Ureter (tissue), 1 donor: ENCODE results near the gene USP21. TPM values are rescaled to one million over a fixed set of nuclear protein-coding genes. Genes with fewer than 3 reads are reported as not detected.
"Not testable (repeated sequence)": the region's sequence is repeated elsewhere in the genome, so short reads cannot be mapped to it uniquely, and the experiment has no call there.

Experiments used
- DNase-seq: peaks from one replicate; pipeline ENCODE4 v3.0.0-alpha.2; 2020; ENCODE audit warnings: low spot score
- total RNA-seq: library from RNA; stranded (reverse); gene quantifications from one replicate; pipeline ENCODE4 v1.2.4, GENCODE V29; 2023
- donor health status: DM: yes; HTN: yes; CAD: no.

Gene USP21
- 29.1 TPM for total RNA-seq

- DNase-seq = peak; percentile 95
Observed at GRCh38 chr1:161159087-161159912, at the start of gene USP21. Gene USP21 (plus strand): TSS chr1:161159500. CDS start chr1:161160641, 1,141 bp downstream.

GRCh38 chr1:161111117-161111516 lies 48.2 kb upstream of the USP21 start:
- DNase-seq = no peak

DNA sequence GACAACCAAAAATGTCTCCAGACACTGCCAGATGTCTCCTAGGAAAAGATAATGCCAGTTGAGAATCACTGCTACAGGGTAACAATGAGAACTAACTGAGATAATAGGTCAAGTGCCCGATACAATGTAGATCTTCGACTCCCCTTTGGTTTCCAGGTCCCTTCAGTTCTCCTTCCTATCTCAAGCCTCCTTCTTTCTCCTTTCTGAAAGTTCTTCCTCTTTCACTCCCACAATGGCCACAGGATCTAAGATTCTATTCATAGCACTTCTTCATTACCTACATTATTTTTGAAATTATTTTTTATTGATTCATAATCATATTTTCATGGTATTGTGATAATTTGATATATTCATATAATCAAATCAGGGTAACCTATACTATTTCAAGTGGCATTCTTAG lies 47.8 kb upstream of the USP21 start:
- no peak for DNase-seq

GRCh38 chr1:161113915-161114314 lies 45.4 kb upstream of the USP21 start:
- DNase-seq = no peak

GRCh38 chr1:161114556-161114955 lies 44.7 kb upstream of the USP21 start:
- DNase-seq = no peak

GRCh38 chr1:161115132-161115711 lies 44.1 kb upstream of the USP21 start:
- DNase-seq = no peak

DNA sequence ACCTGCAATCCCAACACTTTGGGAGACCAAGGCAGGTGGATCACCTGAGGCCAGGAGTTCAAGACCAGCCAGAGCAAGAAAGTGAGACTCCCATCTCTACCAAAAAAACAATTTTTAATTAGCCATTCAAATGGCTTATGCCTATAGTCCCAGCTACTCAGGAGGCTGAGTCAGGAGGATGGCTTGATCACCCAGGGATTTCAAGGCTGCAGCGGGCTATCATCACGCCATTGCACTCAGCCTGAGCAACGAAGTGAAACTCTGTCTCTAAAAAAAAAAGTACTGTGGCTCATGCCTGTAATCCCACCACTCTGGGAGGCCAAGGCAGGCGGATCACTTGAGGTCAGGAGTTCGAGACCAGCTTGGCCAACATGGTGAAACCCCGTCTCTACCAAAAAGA lies 43.3 kb upstream of the USP21 start:
- DNase-seq = not testable (repeated sequence)

DNA sequence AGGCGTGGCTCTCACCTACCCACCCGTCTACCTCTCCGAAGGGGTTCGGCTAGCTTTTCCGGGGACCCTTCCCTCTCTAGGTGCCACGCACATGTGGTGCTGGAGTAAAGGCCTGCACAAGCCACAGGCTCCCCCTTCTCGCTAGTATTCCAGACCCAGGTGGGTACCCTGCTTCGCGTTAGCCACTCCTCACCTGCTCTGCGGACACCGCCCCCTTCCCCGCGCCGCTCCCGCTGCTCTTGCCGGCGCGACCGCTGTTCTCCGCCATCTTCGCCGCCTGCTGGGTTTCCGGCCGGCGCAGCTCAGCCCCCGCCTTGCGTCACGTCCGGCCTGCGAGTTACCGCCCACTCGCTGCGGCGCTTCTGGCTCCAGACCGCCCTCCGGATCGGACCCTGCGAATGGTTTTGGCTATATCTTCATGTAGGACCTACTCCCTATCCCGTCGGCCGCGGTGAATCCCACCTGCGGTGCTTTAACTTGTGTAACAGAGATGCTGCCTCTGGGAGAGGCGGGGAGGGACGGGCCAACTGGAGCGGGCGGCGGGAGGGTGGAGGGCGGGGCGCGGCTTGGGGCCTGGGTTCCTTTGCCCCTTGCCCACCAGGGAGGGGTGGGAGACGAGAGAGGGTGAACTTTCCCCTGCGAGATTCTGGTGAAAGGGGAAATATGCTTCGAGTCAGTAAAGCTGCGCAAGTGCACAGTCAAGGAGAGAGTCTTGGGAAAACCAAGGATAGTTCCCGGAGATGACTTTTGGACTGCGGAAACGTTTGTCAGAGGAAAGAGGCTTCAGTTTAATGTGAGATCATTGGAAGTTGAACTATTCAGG lies 41.3 kb upstream of the USP21 start, which contains the start of the genes NIT1 and PFDN2:
Gene NIT1, plus strand, starts transcription at position 347 of the 823 bp plus-strand sequence. Its CDS starts 72 bp downstream, at position 419.
Gene PFDN2, minus strand, starts transcription at position 279 of the 823 bp plus-strand sequence. Its CDS starts 11 bp downstream, at position 268.
- peak; percentile 88 for DNase-seq

DNA sequence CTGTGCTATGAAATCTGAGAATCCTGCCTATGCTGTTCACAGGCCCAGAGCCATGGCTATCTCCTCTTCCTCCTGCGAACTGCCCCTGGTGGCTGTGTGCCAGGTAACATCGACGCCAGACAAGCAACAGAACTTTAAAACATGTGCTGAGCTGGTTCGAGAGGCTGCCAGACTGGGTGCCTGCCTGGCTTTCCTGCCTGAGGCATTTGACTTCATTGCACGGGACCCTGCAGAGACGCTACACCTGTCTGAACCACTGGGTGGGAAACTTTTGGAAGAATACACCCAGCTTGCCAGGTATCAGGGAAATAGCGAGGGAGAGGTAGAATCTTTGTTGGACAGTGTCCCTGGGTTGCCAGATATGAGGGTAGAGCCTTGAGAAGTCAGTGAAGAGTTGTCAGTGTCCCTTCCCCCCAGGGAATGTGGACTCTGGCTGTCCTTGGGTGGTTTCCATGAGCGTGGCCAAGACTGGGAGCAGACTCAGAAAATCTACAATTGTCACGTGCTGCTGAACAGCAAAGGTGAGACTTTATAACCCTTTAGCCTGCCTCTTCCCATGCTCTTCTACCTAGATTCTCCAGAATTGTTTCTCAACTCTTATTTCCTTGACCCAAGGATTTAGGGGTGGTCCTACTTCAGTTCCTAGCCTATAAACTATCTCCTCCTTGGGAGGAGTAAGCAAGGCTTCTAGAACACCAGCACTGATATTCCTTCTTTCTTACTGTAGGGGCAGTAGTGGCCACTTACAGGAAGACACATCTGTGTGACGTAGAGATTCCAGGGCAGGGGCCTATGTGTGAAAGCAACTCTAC lies 40.0 kb upstream of the USP21 start:
- no peak for DNase-seq

- no peak for DNase-seq
Observed at GRCh38 chr1:161121042-161121650, 38.2 kb upstream of the USP21 start.

- no peak for DNase-seq
Observed at GRCh38 chr1:161121834-161122233, 37.5 kb upstream of the USP21 start.

DNA sequence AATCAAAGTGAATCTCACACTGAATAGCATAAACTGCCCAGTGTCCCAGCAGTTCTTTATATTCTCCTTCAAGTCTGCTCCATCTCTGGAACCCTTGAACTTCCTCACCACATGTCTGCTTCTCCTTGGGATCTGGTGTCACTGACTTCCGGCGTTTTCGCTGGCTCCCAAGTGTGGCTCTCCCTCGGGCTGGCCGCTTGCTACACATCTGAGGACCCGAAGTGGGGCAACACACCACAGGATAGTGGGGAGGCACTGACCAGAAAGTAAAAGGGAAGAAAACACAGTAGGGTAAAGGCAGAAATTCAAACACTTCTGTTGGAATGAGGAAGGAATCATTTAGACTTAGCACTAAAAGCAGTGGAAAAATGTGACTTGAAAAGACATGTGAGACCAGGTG lies 36.3 kb upstream of the USP21 start:
- no peak for DNase-seq

- DNase-seq = no peak
Observed at GRCh38 chr1:161127649-161128048, 31.7 kb upstream of the USP21 start.

- no peak for DNase-seq
Observed at GRCh38 chr1:161128591-161129420, 30.5 kb upstream of the USP21 start.

- DNase-seq = no peak
Observed at GRCh38 chr1:161130266-161130665, 29.0 kb upstream of the USP21 start.

DNA sequence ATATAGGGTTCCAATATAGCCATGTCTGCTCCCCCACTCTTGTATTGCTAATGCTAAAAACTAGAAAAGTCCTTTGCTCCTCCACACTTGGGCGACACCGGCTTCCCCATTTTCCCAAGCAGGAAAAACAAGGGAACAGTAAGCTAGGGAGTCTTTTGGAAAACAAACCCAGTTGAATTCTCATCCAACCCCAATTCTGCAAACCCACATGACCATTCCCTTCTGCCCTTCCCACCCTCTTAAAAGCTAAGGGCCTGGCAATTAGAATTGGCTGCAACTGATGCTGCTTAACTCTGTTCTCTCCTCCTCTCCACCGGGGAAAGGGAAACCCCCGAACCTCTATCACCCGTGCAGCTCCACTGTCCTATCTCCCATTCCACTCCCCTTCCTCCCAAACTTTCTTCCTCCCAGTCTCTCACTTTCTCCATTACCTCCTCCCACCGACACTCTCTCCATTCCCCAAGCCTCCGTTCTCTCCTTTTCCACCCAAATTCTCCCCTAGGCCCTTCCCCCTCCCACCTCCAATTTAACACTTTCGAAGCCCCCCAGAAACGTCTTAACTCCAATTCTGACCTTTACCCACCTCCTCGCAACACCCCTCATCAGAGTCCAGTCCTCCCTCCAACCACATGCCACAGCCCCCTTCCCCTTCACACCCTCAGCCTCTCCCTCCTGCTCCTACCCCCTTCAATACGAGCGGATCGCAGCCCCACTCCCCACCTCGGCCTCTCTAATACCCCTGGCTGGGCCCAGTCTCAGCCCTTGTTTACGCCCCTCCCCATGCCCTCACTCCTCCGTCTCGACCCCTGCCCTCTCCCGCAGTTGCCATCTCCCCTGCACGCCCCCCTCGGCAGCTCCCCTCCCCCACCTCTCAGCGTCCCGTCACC lies 27.5 kb upstream of the USP21 start:
- no peak for DNase-seq

- peak; percentile 95 for DNase-seq
Observed at GRCh38 chr1:161132410-161133219, 26.7 kb upstream of the USP21 start, which contains the start of gene DEDD. Gene DEDD (minus strand): TSS chr1:161132667. CDS start chr1:161124462, 8,205 bp downstream.

GRCh38 chr1:161133220-161133740 lies 26.0 kb upstream of the USP21 start:
- no peak for DNase-seq
